Mesothelial cell of epicardium (in vitro differentiated cells): ENCODE measurements around the gene KLK5. TPM values are rescaled to one million over a fixed set of nuclear protein-coding genes. Genes with fewer than 3 reads are reported as not detected.

Experiments
- DNase-seq, 2 experiments: peaks; one replicate each; pipeline ENCODE4 v3.0.0; 2021; ENCODE audit warnings: low spot score in 2 of 2; ENCODE audit not compliant: unreplicated experiment in 2 of 2
- H3K27ac Mint-ChIP-seq: 2 replicates; pipeline ENCODE4 v1.8.0; 2021; ENCODE audit warnings: mixed read lengths
- H3K27me3 Mint-ChIP-seq: 2 replicates; pipeline ENCODE4 v1.8.0; 2021; ENCODE audit warnings: low read depth, mixed read lengths
- H3K36me3 Mint-ChIP-seq: 2 replicates; pipeline ENCODE4 v1.8.0; 2021; ENCODE audit warnings: mixed read lengths
- H3K4me1 Mint-ChIP-seq: 2 replicates; pipeline ENCODE4 v1.8.0; 2021; ENCODE audit warnings: mixed read lengths
- H3K4me3 Mint-ChIP-seq: 2 replicates; pipeline ENCODE4 v1.8.0; 2021; ENCODE audit warnings: mild to moderate bottlenecking, moderate library complexity, mixed read lengths
- H3K9me3 Mint-ChIP-seq: 2 replicates; pipeline ENCODE4 v1.8.0; 2021; ENCODE audit warnings: mixed read lengths
- total RNA-seq: library from RNA; stranded (reverse); gene quantifications from 3 replicates; pipeline ENCODE4 v1.2.1, GENCODE V29; 2021
- TF ChIP-seq, protein P1 (sequence below): fragments of 200-600 bp; sonication (generic); IDR thresholded peaks from one replicate; pipeline ENCODE4 v1.5.0; 2021; ENCODE audit warnings: antibody characterized with exemption; ENCODE audit not compliant: unreplicated experiment

The KLK5 gene
- total RNA-seq, 1 donor from 2014 or later: 9.5 TPM

DNA sequence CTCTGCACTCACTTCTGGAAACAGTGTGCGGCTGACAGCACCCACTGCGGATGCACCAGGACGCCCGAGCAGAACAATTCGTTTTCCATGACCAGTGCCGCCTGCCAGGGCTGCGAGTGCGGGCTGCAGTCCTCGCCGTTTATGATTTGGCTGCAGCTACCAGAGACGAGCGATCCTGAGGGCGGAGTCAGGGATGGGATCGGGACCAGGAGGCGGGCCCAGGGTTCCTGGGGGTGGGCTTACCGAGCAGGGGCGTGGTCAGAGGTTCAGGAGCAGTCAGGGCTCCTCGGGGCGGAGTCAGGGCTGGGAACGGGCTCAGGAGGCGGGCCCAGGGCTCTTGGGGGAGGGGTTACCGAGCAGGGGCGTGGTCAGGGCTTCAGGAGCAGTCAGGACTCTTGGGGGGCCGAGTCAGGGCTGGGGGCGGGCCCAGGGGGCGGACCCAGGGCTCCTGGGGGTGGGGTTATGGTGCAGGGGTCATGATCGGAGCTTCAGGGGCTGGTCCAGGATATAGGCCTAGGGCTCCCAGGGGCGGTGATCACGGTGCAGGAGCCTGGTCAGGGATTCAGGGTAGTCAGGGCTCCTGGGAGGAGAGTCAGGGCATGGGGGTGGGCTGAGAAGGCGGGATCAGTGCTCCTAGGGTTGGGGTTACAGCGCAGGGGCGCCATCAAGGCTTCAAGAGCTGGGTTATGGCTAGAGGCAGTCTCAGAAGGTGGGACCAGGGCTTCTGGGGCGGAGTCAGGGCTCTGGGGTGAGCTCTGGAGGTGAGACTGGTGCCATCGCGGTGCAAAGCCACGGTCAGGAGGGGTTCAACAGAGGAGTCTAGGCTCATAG lies 43.4 kb downstream of the KLK5 start:
- TF ChIP-seq, protein P1, sequence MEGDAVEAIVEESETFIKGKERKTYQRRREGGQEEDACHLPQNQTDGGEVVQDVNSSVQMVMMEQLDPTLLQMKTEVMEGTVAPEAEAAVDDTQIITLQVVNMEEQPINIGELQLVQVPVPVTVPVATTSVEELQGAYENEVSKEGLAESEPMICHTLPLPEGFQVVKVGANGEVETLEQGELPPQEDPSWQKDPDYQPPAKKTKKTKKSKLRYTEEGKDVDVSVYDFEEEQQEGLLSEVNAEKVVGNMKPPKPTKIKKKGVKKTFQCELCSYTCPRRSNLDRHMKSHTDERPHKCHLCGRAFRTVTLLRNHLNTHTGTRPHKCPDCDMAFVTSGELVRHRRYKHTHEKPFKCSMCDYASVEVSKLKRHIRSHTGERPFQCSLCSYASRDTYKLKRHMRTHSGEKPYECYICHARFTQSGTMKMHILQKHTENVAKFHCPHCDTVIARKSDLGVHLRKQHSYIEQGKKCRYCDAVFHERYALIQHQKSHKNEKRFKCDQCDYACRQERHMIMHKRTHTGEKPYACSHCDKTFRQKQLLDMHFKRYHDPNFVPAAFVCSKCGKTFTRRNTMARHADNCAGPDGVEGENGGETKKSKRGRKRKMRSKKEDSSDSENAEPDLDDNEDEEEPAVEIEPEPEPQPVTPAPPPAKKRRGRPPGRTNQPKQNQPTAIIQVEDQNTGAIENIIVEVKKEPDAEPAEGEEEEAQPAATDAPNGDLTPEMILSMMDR: no peak
- peak overlapping the region; percentile 49 for H3K4me3 Mint-ChIP-seq
- no peaks in the 10 kb centered on the region for H3K9me3 Mint-ChIP-seq
- peaks cover 15% of the 10 kb centered on the region for H3K27me3 Mint-ChIP-seq
- H3K27ac Mint-ChIP-seq: no peak overlapping the region
- DNase-seq: peak; percentile 44 to 62
- H3K4me1 Mint-ChIP-seq: peaks cover 5% of the 10 kb centered on the region
- H3K36me3 Mint-ChIP-seq: no peaks in the 10 kb centered on the region

DNA sequence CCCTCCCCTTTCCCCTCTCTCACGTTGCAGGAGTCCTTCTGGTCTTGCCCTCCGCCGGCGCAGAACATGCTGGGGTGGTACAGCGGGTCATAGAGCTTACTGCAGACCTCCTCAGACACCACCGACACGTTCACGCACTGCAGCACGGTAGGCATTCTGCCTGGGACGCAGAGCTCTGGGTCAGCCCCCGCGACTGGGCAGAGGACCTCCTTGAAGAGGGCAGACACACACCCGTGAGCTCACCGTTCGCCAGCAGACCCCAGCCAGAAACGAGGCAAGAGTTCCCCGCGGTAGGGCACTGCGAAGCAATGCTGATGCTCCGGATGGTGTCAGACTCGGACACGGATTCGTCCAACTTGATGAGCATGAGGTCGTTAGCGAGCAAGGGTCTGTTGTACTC lies 44.5 kb downstream of the KLK5 start:
- Mint-ChIP-seq H3K27ac (no peak overlapping the region), H3K4me3 (no peak overlapping the region), H3K4me1 (peaks cover 5% of the 10 kb centered on the region), H3K27me3 (peaks cover 15% of the 10 kb centered on the region), H3K36me3 (no peaks in the 10 kb centered on the region), H3K9me3 (no peaks in the 10 kb centered on the region)
- TF ChIP-seq, protein P1: no peak
- no peak for DNase-seq

DNA sequence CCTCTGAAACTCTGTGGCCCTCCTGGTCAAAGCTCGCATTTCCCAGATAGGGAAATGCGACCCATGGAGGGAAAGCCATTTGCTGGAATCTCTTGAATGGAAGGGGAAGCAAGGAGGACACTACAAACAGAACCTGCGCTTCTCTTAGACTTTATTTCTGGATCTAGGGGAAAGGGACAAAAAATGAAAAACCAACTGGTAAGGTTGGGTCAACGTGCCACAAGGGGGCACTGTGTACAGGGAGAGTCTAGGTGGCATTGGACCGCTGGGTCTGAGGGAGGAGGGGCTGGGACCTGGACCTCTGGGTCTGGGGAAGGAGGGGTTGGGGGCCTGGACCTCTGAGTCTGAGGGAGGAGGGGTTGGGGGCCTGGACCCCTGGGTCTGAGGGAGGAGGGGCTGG lies 46.6 kb downstream of the KLK5 start:
- H3K36me3 Mint-ChIP-seq: no peaks in the 10 kb centered on the region
- H3K4me3 Mint-ChIP-seq: no peak overlapping the region
- no peaks in the 10 kb centered on the region for H3K9me3 Mint-ChIP-seq
- H3K27me3 Mint-ChIP-seq: peaks cover 26% of the 10 kb centered on the region
- peaks cover 5% of the 10 kb centered on the region for H3K4me1 Mint-ChIP-seq
- no peak overlapping the region for H3K27ac Mint-ChIP-seq
- DNase-seq: no peak
- TF ChIP-seq, protein P1: peak; percentile 14

DNA sequence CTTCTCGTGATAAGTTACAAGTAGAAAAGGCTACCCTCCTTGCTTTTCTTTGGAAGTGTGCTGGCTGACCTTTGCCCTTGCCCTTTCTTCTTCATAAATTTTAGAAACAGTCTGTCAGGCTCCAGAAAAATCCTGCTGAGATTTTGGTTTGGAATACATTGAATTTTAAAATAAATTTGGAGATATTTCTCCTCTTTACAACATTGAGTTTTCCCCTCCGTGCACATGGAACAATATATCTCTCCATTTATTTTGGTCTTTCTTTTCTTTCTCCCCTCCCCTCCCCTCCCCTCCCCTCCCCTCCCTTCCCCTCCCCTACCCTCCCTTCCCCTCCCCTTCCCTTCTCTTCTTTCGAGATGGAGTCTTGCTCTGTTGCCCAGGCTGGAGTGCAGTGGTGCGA lies 50.2 kb downstream of the KLK5 start:
- no peak overlapping the region for H3K4me3 Mint-ChIP-seq
- DNase-seq: no peak
- H3K27me3 Mint-ChIP-seq: peaks cover 52% of the 10 kb centered on the region
- H3K9me3 Mint-ChIP-seq: no peaks in the 10 kb centered on the region
- H3K36me3 Mint-ChIP-seq: no peaks in the 10 kb centered on the region
- TF ChIP-seq, protein P1: no peak
- H3K27ac Mint-ChIP-seq: no peak overlapping the region
- H3K4me1 Mint-ChIP-seq: no peaks in the 10 kb centered on the region

DNA sequence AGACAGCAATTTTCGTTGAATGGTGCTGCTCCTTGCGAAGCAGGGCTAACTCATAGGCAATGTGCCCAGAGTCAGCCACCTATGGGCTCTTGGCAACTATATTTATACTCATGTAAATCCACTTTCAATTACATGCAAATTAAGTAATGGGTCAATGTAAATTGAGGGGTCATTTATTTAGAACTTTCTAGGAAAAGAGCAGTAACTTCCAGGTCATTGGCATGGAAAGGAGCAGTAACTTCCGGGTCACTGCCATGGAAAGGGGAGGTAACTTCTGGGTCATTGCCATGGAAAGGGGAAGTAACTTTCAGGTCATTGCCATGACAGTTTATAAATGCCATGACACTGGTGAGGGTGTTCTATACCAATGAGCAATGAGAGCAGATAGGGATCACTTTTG lies 53.3 kb downstream of the KLK5 start:
- H3K9me3 Mint-ChIP-seq: no peaks in the 10 kb centered on the region
- H3K4me1 Mint-ChIP-seq: no peaks in the 10 kb centered on the region
- TF ChIP-seq, protein P1: no peak
- H3K27ac Mint-ChIP-seq: no peak overlapping the region
- no peak overlapping the region for H3K4me3 Mint-ChIP-seq
- H3K27me3 Mint-ChIP-seq: peaks cover 56% of the 10 kb centered on the region
- no peaks in the 10 kb centered on the region for H3K36me3 Mint-ChIP-seq
- no peak for DNase-seq
